AG08396 (cell line): ENCODE results near the gene NUP133.
A peak's percentile ranks its signal among the peaks of the same experiment; 100 is the strongest.
"Not testable (repeated sequence)": the region's sequence is repeated elsewhere in the genome, so short reads cannot be mapped to it uniquely, and the experiment has no call there.

Experiments
- DNase-seq: peaks from one replicate; pipeline ENCODE4 v3.0.0; 2012; ENCODE audit warnings: low spot score, mixed read lengths

Gene NUP133

GRCh38 chr1:229507951-229508822 lies at the start of gene NUP133:
NUP133 (minus strand) TSS chr1:229508341; CDS start chr1:229508249, 92 bp downstream.
- peak; percentile 96 for DNase-seq

GRCh38 chr1:229557200-229557850 lies 49.2 kb upstream of the NUP133 start:
- DNase-seq, result no peak

GRCh38 chr1:229554886-229555621 lies 46.9 kb upstream of the NUP133 start:
- no peak for DNase-seq

- no peak for DNase-seq
These were observed 45.5 kb upstream of the NUP133 start for GRCh38 chr1:229553621-229554130.

- DNase-seq, result no peak
These were observed 44.6 kb upstream of the NUP133 start for GRCh38 chr1:229552732-229553131.

- no peak for DNase-seq
These were observed 42.8 kb upstream of the NUP133 start for GRCh38 chr1:229550812-229551567.

GRCh38 chr1:229547542-229547941 lies 39.4 kb upstream of the NUP133 start:
- DNase-seq, result no peak

GRCh38 chr1:229544587-229544986 lies 36.4 kb upstream of the NUP133 start:
- no peak for DNase-seq

- no peak for DNase-seq
These were observed 31.8 kb upstream of the NUP133 start for GRCh38 chr1:229539863-229540506.

GRCh38 chr1:229538945-229539344 lies 30.8 kb upstream of the NUP133 start:
- no peak for DNase-seq

- no peak for DNase-seq
These were observed 29.8 kb upstream of the NUP133 start for GRCh38 chr1:229537894-229538293.

GRCh38 chr1:229536982-229537381 lies 28.8 kb upstream of the NUP133 start:
- no peak for DNase-seq

GRCh38 chr1:229535230-229535629 lies 27.1 kb upstream of the NUP133 start:
- no peak for DNase-seq

- no peak for DNase-seq
These were observed 23.2 kb upstream of the NUP133 start for GRCh38 chr1:229531326-229531725.

GRCh38 chr1:229529639-229530038 lies 21.5 kb upstream of the NUP133 start:
- DNase-seq, result no peak

GRCh38 chr1:229526695-229527094 lies 18.6 kb upstream of the NUP133 start:
- DNase-seq, result no peak

- DNase-seq, result no peak
These were observed 14.9 kb upstream of the NUP133 start for GRCh38 chr1:229523052-229523451.

- peak; percentile 73 for DNase-seq
These were observed 6.6 kb upstream of the NUP133 start for GRCh38 chr1:229514578-229515275.

- not testable (repeated sequence) for DNase-seq
These were observed 3.5 kb upstream of the NUP133 start for GRCh38 chr1:229511625-229512024.

GRCh38 chr1:229511201-229511600 lies 3.1 kb upstream of the NUP133 start:
- DNase-seq, result not testable (repeated sequence)
